Neutrophil (primary cell): ENCODE data around the gene IGFBP1.

Experiments
- H3K27ac ChIP-seq: fragments of 200-600 bp; sonication (generic); 2 replicates; pipeline ENCODE4 v1.5.1; 2016; ENCODE audit warnings: mild to moderate bottlenecking, moderate library complexity
- H3K27me3 ChIP-seq: fragments of 200-600 bp; sonication (generic); 2 replicates; pipeline ENCODE4 v1.6.0; 2016; ENCODE audit warnings: mild to moderate bottlenecking
- H3K36me3 ChIP-seq: fragments of 200-600 bp; sonication (generic); 2 replicates; pipeline ENCODE4 v1.5.1; 2017
- H3K4me1 ChIP-seq, 2 experiments: fragments of 200-600 bp in 1 of 2; sonication (generic) in 1 of 2; 1 replicate in 1 of 2; 2 replicates in 1 of 2; pipeline versions ENCODE4 v1.5.1 to v1.6.1; 2013 to 2016; ENCODE audit warnings: low read depth in 1 of 2, low read length in 1 of 2, mild to moderate bottlenecking in 1 of 2, moderate library complexity in 1 of 2; ENCODE audit not compliant: control insufficient read depth in 1 of 2, insufficient read depth in 1 of 2
- H3K4me3 ChIP-seq, 2 experiments: fragments of 200-600 bp in 1 of 2; sonication (generic) in 1 of 2; 1 replicate in 1 of 2; 2 replicates in 1 of 2; pipeline ENCODE4 v1.5.1; 2013 to 2016; ENCODE audit warnings: low read depth in 1 of 2, low read length in 1 of 2, mild to moderate bottlenecking in 1 of 2, moderate library complexity in 1 of 2
- H3K9me3 ChIP-seq: fragments of 200-600 bp; sonication (generic); 2 replicates; pipeline ENCODE4 v1.5.1; 2016
- TF ChIP-seq, protein P1 (sequence below): fragments of 200-600 bp; sonication (generic); IDR thresholded peaks from 2 replicates; pipeline ENCODE4 v1.5.1; 2016; ENCODE audit warnings: antibody characterized with exemption

Gene IGFBP1

DNA sequence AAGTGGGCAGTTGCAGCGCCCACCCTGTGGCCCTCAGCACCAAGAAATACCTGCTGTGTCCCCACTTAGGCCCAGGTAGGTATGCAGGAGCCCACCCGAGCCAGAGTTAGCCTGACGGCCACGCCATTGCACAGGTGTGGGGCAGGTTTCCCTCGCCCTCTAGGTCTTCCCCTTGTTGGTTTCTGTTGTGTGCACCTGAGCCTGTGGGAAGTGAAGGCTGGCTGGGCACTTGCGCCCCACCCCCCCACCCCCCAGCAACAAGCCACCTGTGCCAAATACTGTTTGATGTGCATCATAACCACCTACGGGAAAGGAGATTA lies 15.3 kb upstream of the IGFBP1 start, which contains the start of gene CCDC201:
TSS of gene CCDC201 (minus strand) at position 48 of the 320 bp plus-strand sequence. CDS start 75 bp downstream, outside the sequence.
- TF ChIP-seq, protein P1, sequence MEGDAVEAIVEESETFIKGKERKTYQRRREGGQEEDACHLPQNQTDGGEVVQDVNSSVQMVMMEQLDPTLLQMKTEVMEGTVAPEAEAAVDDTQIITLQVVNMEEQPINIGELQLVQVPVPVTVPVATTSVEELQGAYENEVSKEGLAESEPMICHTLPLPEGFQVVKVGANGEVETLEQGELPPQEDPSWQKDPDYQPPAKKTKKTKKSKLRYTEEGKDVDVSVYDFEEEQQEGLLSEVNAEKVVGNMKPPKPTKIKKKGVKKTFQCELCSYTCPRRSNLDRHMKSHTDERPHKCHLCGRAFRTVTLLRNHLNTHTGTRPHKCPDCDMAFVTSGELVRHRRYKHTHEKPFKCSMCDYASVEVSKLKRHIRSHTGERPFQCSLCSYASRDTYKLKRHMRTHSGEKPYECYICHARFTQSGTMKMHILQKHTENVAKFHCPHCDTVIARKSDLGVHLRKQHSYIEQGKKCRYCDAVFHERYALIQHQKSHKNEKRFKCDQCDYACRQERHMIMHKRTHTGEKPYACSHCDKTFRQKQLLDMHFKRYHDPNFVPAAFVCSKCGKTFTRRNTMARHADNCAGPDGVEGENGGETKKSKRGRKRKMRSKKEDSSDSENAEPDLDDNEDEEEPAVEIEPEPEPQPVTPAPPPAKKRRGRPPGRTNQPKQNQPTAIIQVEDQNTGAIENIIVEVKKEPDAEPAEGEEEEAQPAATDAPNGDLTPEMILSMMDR = no peak
- Histone ChIP-seq H3K9me3 (no peaks in the 10 kb centered on the region), H3K27ac (no peak within 1 kb of the TSS)

DNA sequence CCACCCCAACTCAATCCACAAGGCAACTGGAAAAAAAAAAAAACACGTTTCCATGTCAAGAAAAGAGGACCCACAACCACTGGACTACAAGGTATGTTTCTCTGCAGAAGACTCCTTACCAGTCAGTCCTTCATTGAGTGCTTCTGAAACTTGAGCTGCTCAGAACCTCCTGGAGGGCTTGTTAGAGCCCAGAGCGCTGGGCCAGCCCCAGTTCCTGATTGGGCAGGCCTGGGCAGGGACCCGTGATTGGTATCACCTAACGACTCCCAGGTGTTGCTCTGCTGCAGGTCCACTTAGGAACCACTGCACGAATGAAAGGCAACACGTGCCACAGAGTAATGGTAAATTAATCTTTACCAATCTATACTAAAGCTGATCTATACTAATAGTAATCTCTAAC lies 14.9 kb upstream of the IGFBP1 start:
- H3K9me3 ChIP-seq = no peaks in the 10 kb centered on the region
- H3K36me3 ChIP-seq = no peaks in the 10 kb centered on the region
- H3K27ac ChIP-seq = no peak overlapping the region
- H3K4me1 ChIP-seq = no peaks in the 10 kb centered on the region
- H3K27me3 ChIP-seq = no peaks in the 10 kb centered on the region
- no peak overlapping the region for H3K4me3 ChIP-seq
- TF ChIP-seq, protein P1 = no peak

More for the DNA sequence above, 15.3 kb upstream of the IGFBP1 start, which contains the start of gene CCDC201:
- H3K27me3 ChIP-seq = no peaks in the 10 kb centered on the region
- no peaks in the 10 kb centered on the region for H3K36me3 ChIP-seq
- H3K4me3 ChIP-seq = no peak within 1 kb of the TSS
- no peaks in the 10 kb centered on the region for H3K4me1 ChIP-seq

DNA sequence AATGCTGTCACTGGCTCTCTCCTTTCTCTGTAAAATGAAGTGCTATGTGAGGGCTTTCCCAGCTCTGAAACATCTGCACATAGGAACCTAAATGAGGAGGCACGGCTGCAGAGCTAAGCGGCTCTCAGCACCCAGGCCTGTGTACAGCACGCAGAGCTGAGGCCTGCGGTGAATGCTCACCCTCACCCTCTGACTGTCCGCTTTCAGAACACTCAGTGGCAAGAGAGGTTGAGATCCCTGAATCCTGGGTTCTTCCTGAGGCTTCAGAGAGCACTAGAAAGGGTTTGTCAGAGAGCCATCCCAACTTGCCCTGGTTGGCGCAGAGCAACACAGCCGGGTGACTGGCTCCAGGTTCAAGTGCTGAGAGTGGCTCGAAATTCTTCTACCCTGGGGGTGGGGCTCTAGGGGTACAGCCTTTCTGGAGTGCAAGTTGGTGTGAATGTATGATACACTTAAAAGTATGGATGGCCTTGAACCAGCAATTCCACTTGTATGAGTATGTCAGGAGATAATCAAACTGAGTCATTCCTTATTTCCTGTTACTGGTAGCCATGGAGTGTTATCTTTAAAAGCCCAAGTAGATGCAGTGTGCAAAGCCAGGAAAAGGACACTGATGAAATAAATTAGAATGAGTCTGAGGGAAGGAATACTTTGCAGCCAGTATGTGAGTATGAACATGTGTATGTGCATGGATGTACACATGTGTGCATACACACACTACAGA lies 13.7 kb upstream of the IGFBP1 start:
- Histone ChIP-seq H3K27ac (no peak overlapping the region), H3K9me3 (no peaks in the 10 kb centered on the region), H3K27me3 (no peaks in the 10 kb centered on the region), H3K36me3 (no peaks in the 10 kb centered on the region), H3K4me3 (no peak overlapping the region), H3K4me1 (no peaks in the 10 kb centered on the region)
- TF ChIP-seq, protein P1 = no peak

DNA sequence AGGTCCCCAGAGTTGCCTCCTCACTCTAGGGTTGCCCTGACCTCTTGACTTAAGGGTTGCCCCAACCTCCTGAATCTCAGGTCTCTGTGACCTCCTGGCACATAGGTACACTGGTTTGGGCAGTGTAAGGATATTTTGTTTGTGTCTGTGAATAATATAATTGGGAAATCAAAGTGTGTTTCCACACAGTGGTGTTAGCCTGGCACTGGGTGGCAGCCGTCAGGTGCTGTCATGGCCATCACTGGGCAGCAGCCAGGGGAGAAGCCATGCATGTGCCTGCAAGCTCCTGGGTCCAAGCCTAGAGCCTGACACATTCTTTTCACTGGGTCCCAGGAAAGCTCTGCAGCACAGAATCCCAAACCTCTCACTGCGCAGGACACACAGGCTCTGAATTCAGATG lies 11.8 kb upstream of the IGFBP1 start:
- TF ChIP-seq, protein P1 = no peak

DNA sequence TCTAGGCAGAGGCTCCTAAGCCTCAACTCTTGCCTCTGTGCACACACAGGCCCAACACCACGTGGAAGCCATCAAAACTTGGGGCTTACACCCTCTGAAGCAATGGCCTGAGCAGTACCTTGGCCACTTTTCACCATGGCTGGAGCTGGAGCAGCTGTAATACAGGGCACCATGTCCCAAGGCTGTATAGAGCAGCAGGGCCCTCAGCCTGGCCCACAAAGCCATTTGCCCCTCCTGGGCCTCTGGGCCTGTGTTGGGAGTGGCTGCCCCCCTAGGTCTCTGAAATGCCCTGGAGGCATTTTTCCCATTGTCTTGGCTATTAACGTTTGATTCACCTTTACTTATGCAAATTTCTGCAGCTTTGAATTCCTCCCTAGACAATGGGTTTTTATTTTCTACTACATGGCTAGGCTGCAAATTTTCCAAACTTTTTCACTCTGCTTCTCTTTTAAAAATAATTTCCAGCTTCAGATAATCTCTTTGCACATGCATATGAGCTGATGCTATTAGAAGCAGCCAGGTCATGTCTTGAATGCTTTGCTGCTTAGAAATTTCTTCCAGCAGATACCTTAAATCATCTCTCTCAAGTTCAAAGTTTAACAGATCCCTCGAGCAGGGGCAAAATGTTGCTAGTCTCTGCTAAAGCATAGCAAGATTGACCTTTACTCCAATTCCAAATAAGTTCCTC lies 9.7 kb upstream of the IGFBP1 start:
- H3K4me1 ChIP-seq = no peaks in the 10 kb centered on the region
- no peaks in the 10 kb centered on the region for H3K27me3 ChIP-seq
- H3K27ac ChIP-seq = no peak overlapping the region
- no peaks in the 10 kb centered on the region for H3K9me3 ChIP-seq
- TF ChIP-seq, protein P1 = no peak
- H3K36me3 ChIP-seq = no peaks in the 10 kb centered on the region
- no peak overlapping the region for H3K4me3 ChIP-seq

More for the DNA sequence above, 11.8 kb upstream of the IGFBP1 start:
- Histone ChIP-seq H3K27me3 (no peaks in the 10 kb centered on the region), H3K4me3 (no peak overlapping the region), H3K27ac (no peak overlapping the region), H3K36me3 (no peaks in the 10 kb centered on the region), H3K4me1 (no peaks in the 10 kb centered on the region), H3K9me3 (no peaks in the 10 kb centered on the region)
